SK-N-SH (cell line): ENCODE measurements around the gene KASH5. TPM values are rescaled to one million over a fixed set of nuclear protein-coding genes. Genes with fewer than 3 reads are reported as not detected.

Experiments used
- CTCF ChIA-PET: fragments of 300-600, 350-600 bp; formaldehyde crosslinking; extraction: SDS; loops from one replicate; lab custom pipeline; 2021; lab: Yijun Ruan, JAX
- POLR2A ChIA-PET: fragments of 350-600 bp; sonication (Branson Sonifier 250); formaldehyde crosslinking; extraction: SDS; loops from one replicate; lab custom pipeline; 2020; ENCODE audit warnings: antibody characterized with exemption, inconsistent platforms; lab: Yijun Ruan, JAX
- DNase-seq: peaks from one replicate; pipeline ENCODE4 v3.0.0; 2012
- H2AFZ ChIP-seq: fragments of 200-600 bp; sonication (generic); 2 replicates; pipeline ENCODE4 v1.8.1; 2016; ENCODE audit warnings: antibody characterized with exemption, mild to moderate bottlenecking, low read depth
- H3F3A ChIP-seq: fragments of 200-600 bp; sonication (generic); replicated peaks from 2 replicates; pipeline ENCODE3; 2016; ENCODE audit warnings: antibody characterized with exemption, mild to moderate bottlenecking; ENCODE audit not compliant: insufficient read depth
- H3K27ac ChIP-seq, 2 experiments: fragments of 200-500 bp in 1 of 2; fragments of 200-600 bp in 1 of 2; sonication (Bioruptor generic) in 1 of 2; sonication (generic), shearing (Covaris generic) in 1 of 2; 2 replicates each; pipeline versions ENCODE4 v1.5.1 to v1.6.1; 2014 to 2016; ENCODE audit warnings: low read depth in 2 of 2, inconsistent platforms in 1 of 2, low read length in 1 of 2, mild to moderate bottlenecking in 1 of 2, mixed read lengths in 1 of 2
- H3K27me3 ChIP-seq: fragments of 200-600 bp; sonication (generic), shearing (Covaris generic); 2 replicates; pipeline ENCODE4 v1.6.1; 2016; ENCODE audit warnings: mixed run types; ENCODE audit not compliant: insufficient read depth
- H3K36me3 ChIP-seq, 2 experiments: fragments of 200-500 bp in 1 of 2; fragments of 200-600 bp in 1 of 2; sonication (Bioruptor generic) in 1 of 2; sonication (generic) in 1 of 2; replicated peaks in 1 of 2; 2 replicates each; pipeline versions ENCODE3 to v1.5.1; 2014 to 2016; ENCODE audit warnings: low read length in 1 of 2, mild to moderate bottlenecking in 1 of 2; ENCODE audit not compliant: insufficient read depth in 2 of 2, control insufficient read depth in 1 of 2
- H3K4me1 ChIP-seq, 2 experiments: fragments of 200-500 bp in 1 of 2; fragments of 200-600 bp in 1 of 2; sonication (Bioruptor generic) in 1 of 2; sonication (generic), shearing (Covaris generic) in 1 of 2; 2 replicates each; pipeline versions ENCODE4 v1.5.1 to v1.6.1; 2014 to 2016; ENCODE audit warnings: low read depth in 1 of 2, low read length in 1 of 2, mixed run types in 1 of 2; ENCODE audit not compliant: insufficient read depth in 2 of 2, control insufficient read depth in 1 of 2
- H3K4me2 ChIP-seq: fragments of 200-600 bp; sonication (generic), shearing (Covaris generic); 2 replicates; pipeline ENCODE4 v1.6.1; 2017; ENCODE audit warnings: mixed run types
- H3K4me3 ChIP-seq, 2 experiments: fragments of 200-500 bp in 1 of 2; fragments of 200-600 bp in 1 of 2; sonication (Bioruptor generic) in 1 of 2; sonication (generic), shearing (Covaris generic) in 1 of 2; 2 replicates each; pipeline versions ENCODE4 v1.5.1 to v1.8.1; 2014 to 2016; ENCODE audit warnings: low read depth in 2 of 2, inconsistent platforms in 1 of 2, low read length in 1 of 2, mild to moderate bottlenecking in 1 of 2, mixed read lengths in 1 of 2, moderate library complexity in 1 of 2
- H3K79me2 ChIP-seq: fragments of 200-600 bp; sonication (generic); 2 replicates; pipeline ENCODE4 v1.8.1; 2017; ENCODE audit warnings: mild to moderate bottlenecking; ENCODE audit not compliant: insufficient read depth
- H3K9ac ChIP-seq: fragments of 200-600 bp; sonication (generic); 2 replicates; pipeline ENCODE4 v1.6.1; 2017; ENCODE audit warnings: mixed run types
- H3K9me2 ChIP-seq: fragments of 200-600 bp; sonication (generic); 2 replicates; pipeline ENCODE4 v1.6.1; 2017; ENCODE audit warnings: mixed run types
- H3K9me3 ChIP-seq: fragments of 200-600 bp; sonication (generic); 2 replicates; pipeline ENCODE4 v1.6.1; 2017; ENCODE audit warnings: mixed run types, mild to moderate bottlenecking, moderate library complexity
- H4K20me1 ChIP-seq: fragments of 200-600 bp; sonication (generic); 2 replicates; pipeline ENCODE4 v1.6.1; 2017; ENCODE audit warnings: mild to moderate bottlenecking, mixed run types; ENCODE audit not compliant: insufficient read depth
- CTCF ChIP-seq: fragments of 200-600 bp; sonication (generic); IDR thresholded peaks from 2 replicates; pipeline ENCODE4 v1.6.1; 2017; ENCODE audit warnings: antibody characterized with exemption, mild to moderate bottlenecking, moderate library complexity
- EP300 ChIP-seq, 2 experiments: IDR thresholded peaks; 2 replicates each; pipeline versions ENCODE4 v1.4.0 to v1.6.1; 2012; ENCODE audit warnings: borderline replicate concordance in 1 of 2, low read depth in 1 of 2, low read length in 1 of 2
- EZH2phosphoT487 ChIP-seq: fragments of 200-600 bp; sonication (generic); IDR thresholded peaks from 2 replicates; pipeline ENCODE4 v1.6.1; 2017; ENCODE audit warnings: low read depth, mixed run types, mild to moderate bottlenecking, antibody characterized with exemption, moderate library complexity, borderline replicate concordance
- FOXJ3 ChIP-seq: sonication (generic); formaldehyde crosslinking; IDR thresholded peaks from 2 replicates; pipeline ENCODE4 v1.5.1; 2020; ENCODE audit warnings: mild to moderate bottlenecking, missing genetic modification reagents
- FOXM1 ChIP-seq: IDR thresholded peaks from 2 replicates; pipeline ENCODE4 v1.4.0; 2012; ENCODE audit warnings: low read depth, mild to moderate bottlenecking
- RAD21 ChIP-seq: IDR thresholded peaks from 2 replicates; pipeline ENCODE4 v1.6.1; 2012; ENCODE audit warnings: mild to moderate bottlenecking, low read length
- SIN3A ChIP-seq: IDR thresholded peaks from 2 replicates; pipeline ENCODE4 v1.6.1; 2012; ENCODE audit warnings: low read depth, mild to moderate bottlenecking, low read length, moderate library complexity, borderline replicate concordance
- TCF12 ChIP-seq: IDR thresholded peaks from 2 replicates; pipeline ENCODE4 v1.4.0; 2012
- WGBS: methylation state at CpG from one replicate; pipeline ENCODE4 v1.1.6; 2017; ENCODE audit warnings: low lambda C conversion rate; 5-methylcytosine and 5-hydroxymethylcytosine counted together
- polyA plus RNA-seq, 3 experiments: library from polyadenylated mRNA; depleted of rRNA; stranded (reverse); fragments of >200 nt; gene quantifications; 2 replicates each; pipeline ENCODE4 v1.2.3, GENCODE V29; 2012
- TF ChIP-seq, protein P1 (sequence below): IDR thresholded peaks from 2 replicates; pipeline ENCODE4 v1.4.0; 2012; ENCODE audit warnings: low read depth

KASH5 gene
- polyA plus RNA-seq, 1 of the 3 experiments (the other 2 are of a cell fraction), result 0.20 TPM

- CTCF ChIA-PET, result interaction anchor here (0.6 to 17.5 kb wide), 7 partner anchors 11 to 56 kb away, joined by 3 to 108 read pairs (median 5); no protein-coding TSS in a partner anchor
- peak; percentile 85 for DNase-seq
- Histone ChIP-seq H3K9me3 (no peaks in the 10 kb centered on the region), H2AFZ (no peak overlapping the region), H3K9me2 (no peaks in the 10 kb centered on the region), H3K79me2 (no peaks in the 10 kb centered on the region), H3F3A (peaks cover 11% of the 10 kb centered on the region), H3K4me1 (peaks cover 0 to 4% of the 10 kb centered on the region in 2 experiments; a peak in 2 of 4 replicates), H3K27me3 (peaks cover 99% of the 10 kb centered on the region)
- no peak for TF ChIP-seq RAD21
- peak; percentile 59 for TF ChIP-seq CTCF
- TF ChIP-seq, all 33 proteins: peak for 1
- POLR2A ChIA-PET, result no interaction called here
- 3% methylated on average over 26 of the region's 58 CpGs for WGBS
- Histone ChIP-seq H4K20me1 (no peaks in the 10 kb centered on the region), H3K9ac (no peak overlapping the region), H3K4me3 (peak overlapping the region; percentile 21 to 44; a peak in 2 of 4 replicates), H3K27ac (no peak overlapping the region), H3K4me2 (peak overlapping the region; percentile 57; the same call in 1 of the 2 replicates), H3K36me3 (no peaks in the 10 kb centered on the region)
These were observed 34.5 kb downstream of the KASH5 start for GRCh38 chr19:49422407-49423070.

DNA sequence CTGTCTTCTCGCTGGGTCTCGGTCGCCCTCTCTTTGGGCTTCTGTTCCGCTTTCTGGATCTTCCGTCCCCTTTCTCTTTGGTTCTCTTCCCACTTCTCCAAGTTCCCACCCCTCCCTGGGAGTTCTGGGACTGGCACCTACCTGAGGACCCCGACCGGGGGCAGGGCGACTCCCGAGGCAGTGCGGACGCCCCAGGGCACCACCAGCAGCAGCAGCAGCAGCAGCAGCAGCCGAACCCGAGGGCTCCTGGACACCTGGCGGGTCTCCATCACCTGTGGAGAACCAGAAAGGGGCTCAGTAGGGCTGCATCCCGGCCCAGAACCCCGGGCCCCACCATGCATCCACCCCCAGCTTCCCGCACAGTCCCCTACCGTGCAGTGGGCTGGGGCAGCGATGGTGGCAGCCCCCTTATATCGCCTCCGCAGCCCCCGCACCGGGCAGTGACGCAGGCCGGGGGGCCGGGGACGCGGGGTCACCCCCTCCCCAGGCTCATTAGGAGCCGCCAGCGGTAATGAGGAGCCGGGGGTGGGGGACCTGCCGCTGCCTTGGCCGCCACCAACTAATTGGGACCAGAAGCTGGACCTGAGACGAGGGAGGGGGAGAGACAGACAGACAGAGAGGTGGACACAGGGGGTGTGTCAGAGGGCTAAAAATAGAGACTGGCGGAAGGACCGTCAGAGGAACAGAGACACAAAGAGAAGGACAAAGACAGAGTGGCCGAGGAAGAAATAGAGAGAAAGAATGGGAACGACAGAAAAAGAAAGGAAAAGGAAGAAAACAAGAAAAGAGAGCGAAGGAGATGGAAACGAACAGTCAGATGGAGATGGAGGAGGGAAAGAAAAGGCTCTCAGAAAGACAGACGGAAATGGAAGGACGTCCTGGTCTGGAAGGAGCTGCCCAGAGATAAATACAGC is 35.3 kb downstream of the KASH5 start, which contains the start of gene PTH2:
PTH2 (minus strand) TSS at position 371 of the 914 bp plus-strand sequence; CDS start at position 269, 102 bp downstream.
- DNase-seq, result no peak
- POLR2A ChIA-PET, result no interaction called here
- CTCF ChIA-PET, result interaction anchor here (1.0 to 2.2 kb wide), 3 partner anchors 13 to 32 kb away, joined by 3 to 8 read pairs (median 5); no protein-coding TSS in a partner anchor
- no peak within 1 kb of the TSS for H3K27ac ChIP-seq
- H3K36me3 ChIP-seq, result no peaks in the 10 kb centered on the region
- peak within 1 kb of the TSS; percentile 21 to 44; a peak in 2 of 4 replicates for H3K4me3 ChIP-seq
- H3K9ac ChIP-seq, result no peak within 1 kb of the TSS
- WGBS, result 9% methylated on average over 37 of the region's 42 CpGs
- no peaks in the 10 kb centered on the region for H3K9me2 ChIP-seq
- H3K9me3 ChIP-seq, result no peaks in the 10 kb centered on the region
- H3K27me3 ChIP-seq, result peaks cover 99% of the 10 kb centered on the region
- no peaks in the 10 kb centered on the region for H3K79me2 ChIP-seq
- TF ChIP-seq TCF12 (no peak), EP300 (IDR thresholded peaks at IDR 0.05; ENCODE audit: borderline replicate concordance in 1 of 2, low read depth in 1 of 2, low read length in 1 of 2) (no peak), RAD21 (no peak), FOXJ3 (CRISPR knock-in tag) (no peak), FOXM1 (no peak), EZH2phosphoT487 (no peak), SIN3A (no peak)
- TF ChIP-seq, protein P1, sequence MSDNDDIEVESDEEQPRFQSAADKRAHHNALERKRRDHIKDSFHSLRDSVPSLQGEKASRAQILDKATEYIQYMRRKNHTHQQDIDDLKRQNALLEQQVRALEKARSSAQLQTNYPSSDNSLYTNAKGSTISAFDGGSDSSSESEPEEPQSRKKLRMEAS, result no peak
- H3K4me2 ChIP-seq, result peak within 1 kb of the TSS; percentile 57; the same call in 1 of the 2 replicates
- H3K4me1 ChIP-seq, result peaks cover 0 to 8% of the 10 kb centered on the region in 2 experiments; a peak in 2 of 4 replicates
- H3F3A ChIP-seq, result peaks cover 11% of the 10 kb centered on the region
- H2AFZ ChIP-seq, result no peak within 1 kb of the TSS
- no peaks in the 10 kb centered on the region for H4K20me1 ChIP-seq
